HEK293T (cell line): Measurements from ENCODE around the gene VAV1.

Source experiments
- CTCF ChIA-PET: fragments of 350-600 bp; formaldehyde crosslinking; extraction: SDS; loops from one replicate; lab custom pipeline; 2021; ENCODE audit warnings: antibody characterized with exemption, inconsistent platforms; lab: Yijun Ruan, JAX
- POLR2A ChIA-PET: fragments of 350-600 bp; formaldehyde crosslinking; extraction: SDS; loops from one replicate; lab custom pipeline; 2020; ENCODE audit warnings: antibody characterized with exemption, inconsistent platforms; lab: Yijun Ruan, JAX
- DNase-seq: peaks from one replicate; pipeline ENCODE4 v3.0.0; 2012; ENCODE audit warnings: mixed read lengths; ENCODE audit errors: extremely low spot score
- ARNT ChIP-seq: fragments of 450-650 bp; IDR thresholded peaks from 2 replicates; pipeline ENCODE4 v1.6.1; 2017; ENCODE audit warnings: mild to moderate bottlenecking
- BHLHE40 ChIP-seq: fragments of 450-650 bp; IDR thresholded peaks from 2 replicates; pipeline ENCODE4 v1.6.1; 2016; ENCODE audit warnings: mild to moderate bottlenecking, moderate library complexity, borderline replicate concordance
- CTBP1 ChIP-seq: fragments of 450-650 bp; IDR thresholded peaks from 2 replicates; pipeline ENCODE4 v1.6.1; 2016; ENCODE audit warnings: borderline replicate concordance
- ELF4 ChIP-seq: fragments of 450-650 bp; IDR thresholded peaks from 2 replicates; pipeline ENCODE4 v1.6.1; 2017; ENCODE audit warnings: antibody characterized with exemption
- FOXA1 ChIP-seq: fragments of 450-650 bp; IDR thresholded peaks from 2 replicates; pipeline ENCODE4 v1.6.1; 2016; ENCODE audit warnings: mild to moderate bottlenecking
- FOXK2 ChIP-seq: fragments of 450-650 bp; IDR thresholded peaks from 2 replicates; pipeline ENCODE4 v1.6.1; 2016; ENCODE audit warnings: mild to moderate bottlenecking
- FOXM1 ChIP-seq: fragments of 450-650 bp; IDR thresholded peaks from 2 replicates; pipeline ENCODE4 v1.6.1; 2017; ENCODE audit warnings: mild to moderate bottlenecking, borderline replicate concordance
- HDGF ChIP-seq: fragments of 450-650 bp; IDR thresholded peaks from 2 replicates; pipeline ENCODE4 v1.6.1; 2017; ENCODE audit warnings: antibody characterized with exemption, borderline replicate concordance
- L3MBTL2 ChIP-seq: fragments of 450-650 bp; conservative IDR thresholded peaks from 2 replicates; pipeline ENCODE4 v1.6.1; 2016; ENCODE audit warnings: mild to moderate bottlenecking
- LEF1 ChIP-seq: fragments of 450-650 bp; IDR thresholded peaks from 2 replicates; pipeline ENCODE4 v1.6.1; 2017; ENCODE audit warnings: mild to moderate bottlenecking, borderline replicate concordance
- NFRKB ChIP-seq: fragments of 450-650 bp; IDR thresholded peaks from 2 replicates; pipeline ENCODE4 v1.6.1; 2016; ENCODE audit warnings: mild to moderate bottlenecking, moderate library complexity
- PKNOX1 ChIP-seq: fragments of 450-650 bp; IDR thresholded peaks from 2 replicates; pipeline ENCODE4 v1.6.1; 2016
- SP1 ChIP-seq: fragments of 450-650 bp; IDR thresholded peaks from 2 replicates; pipeline ENCODE4 v1.6.1; 2017
- SUZ12 ChIP-seq: fragments of 450-650 bp; IDR thresholded peaks from 2 replicates; pipeline ENCODE4 v1.6.1; 2016; ENCODE audit warnings: mild to moderate bottlenecking
- TARDBP ChIP-seq: fragments of 450-650 bp; IDR thresholded peaks from 2 replicates; pipeline ENCODE4 v1.6.1; 2016
- ZNF384 ChIP-seq: fragments of 450-650 bp; IDR thresholded peaks from 2 replicates; pipeline ENCODE4 v1.6.1; 2016

The VAV1 gene

GRCh38 chr19:6791237-6791636, 18.7 kb downstream of the VAV1 start:
- no peak for DNase-seq
- ChIA-PET POLR2A (no interaction called here), CTCF (no interaction called here)
- TF ChIP-seq BHLHE40 = no peak
- TF ChIP-seq PKNOX1 = no peak
- TF ChIP-seq TARDBP = no peak
- TF ChIP-seq ARNT = no peak
- TF ChIP-seq FOXA1 = no peak
- no peak for TF ChIP-seq NFRKB
- TF ChIP-seq HDGF = no peak
- TF ChIP-seq SUZ12 = no peak
- no peak for TF ChIP-seq ELF4
- TF ChIP-seq LEF1 = no peak
- TF ChIP-seq SP1 = no peak
- TF ChIP-seq L3MBTL2 = no peak

GRCh38 chr19:6793411-6793810, 20.9 kb downstream of the VAV1 start:
- POLR2A ChIA-PET = no interaction called here
- TF ChIP-seq SP1 (no peak), ELF4 (no peak), LEF1 (no peak), FOXM1 (no peak), PKNOX1 (no peak), BHLHE40 (no peak), ZNF384 (no peak), CTBP1 (no peak)
- CTCF ChIA-PET = no interaction called here
- DNase-seq = no peak

GRCh38 chr19:6793973-6794372, 21.5 kb downstream of the VAV1 start:
- ChIA-PET CTCF (no interaction called here), POLR2A (no interaction called here)
- no peak for TF ChIP-seq LEF1
- no peak for TF ChIP-seq HDGF
- TF ChIP-seq PKNOX1 = peak; percentile 70
- DNase-seq = no peak

- TF ChIP-seq L3MBTL2 (no peak), ZNF384 (no peak), BHLHE40 (no peak), NFRKB (no peak), FOXM1 (no peak), LEF1 (no peak), PKNOX1 (no peak), ELF4 (no peak), FOXA1 (no peak)
- DNase-seq = no peak
- CTCF ChIA-PET = no interaction called here
- POLR2A ChIA-PET = no interaction called here
These were observed 22.4 kb downstream of the VAV1 start for GRCh38 chr19:6794686-6795431.

GRCh38 chr19:6796278-6796677, 23.8 kb downstream of the VAV1 start:
- no peak for TF ChIP-seq BHLHE40
- no peak for TF ChIP-seq ELF4
- TF ChIP-seq SUZ12 = no peak
- no peak for TF ChIP-seq FOXK2
- TF ChIP-seq NFRKB = no peak
- TF ChIP-seq PKNOX1 = no peak
- no peak for TF ChIP-seq ZNF384
- no peak for TF ChIP-seq CTBP1
- no peak for TF ChIP-seq TARDBP
- TF ChIP-seq LEF1 = no peak
- no peak for TF ChIP-seq HDGF
- DNase-seq = no peak
- ChIA-PET CTCF (no interaction called here), POLR2A (no interaction called here)
